ENCODE results near the gene YOD1. TPM values are rescaled to one million over a fixed set of nuclear protein-coding genes. Genes with fewer than 3 reads are reported as not detected.

YOD1 gene
- total and polyA plus RNA-seq, 8 donors: 7.3 to 15.0 (median 13.0) TPM

DNA sequence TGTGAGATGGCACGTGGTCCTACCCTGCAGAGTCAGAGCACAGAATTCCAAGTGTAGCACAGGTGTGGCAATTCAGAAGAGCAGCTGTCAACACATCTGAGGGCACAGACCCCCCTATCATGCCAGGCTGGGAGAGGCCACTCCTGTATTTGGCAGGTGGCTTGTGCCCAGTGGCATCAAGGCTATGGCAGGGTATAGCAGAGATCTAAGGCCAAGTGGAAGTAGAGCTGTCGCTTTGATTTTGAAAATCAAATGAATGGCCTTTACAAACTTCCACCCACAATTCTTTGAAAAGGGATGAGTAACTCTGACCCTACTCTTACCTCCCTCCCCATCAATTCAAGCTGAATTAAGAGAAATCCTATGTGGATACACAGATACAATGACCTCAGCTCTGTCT is 31.8 kb downstream of the YOD1 start:
- ATAC-seq (peak; percentile 2), DNase-seq (no peak)
- H3K4me1 ChIP-seq: peaks cover 5 to 29% of the 10 kb centered on the region in 2 donors
- peaks cover 0 to 13% of the 10 kb centered on the region in 2 donors for H3K36me3 ChIP-seq
- TF ChIP-seq CTCF (IDR thresholded peaks at IDR 0.05): no peak
- H3K27ac ChIP-seq: peak overlapping the region; percentile 4 to 16
- no peaks in the 10 kb centered on the region for H3K9me3 ChIP-seq
- intact Hi-C loops (cut with DNase I): no loop called here
- H3K27me3 ChIP-seq: no peaks in the 10 kb centered on the region
- no peak overlapping the region for H3K4me3 ChIP-seq

GRCh38 chr1:207018707-207019106 is 32.3 kb downstream of the YOD1 start:
- Histone ChIP-seq H3K27me3 (no peaks in the 10 kb centered on the region), H3K27ac (peak overlapping the region in 1 of 2 donors; percentile 16), H3K4me3 (no peak overlapping the region), H3K4me1 (peaks cover under 1 to 25% of the 10 kb centered on the region in 2 donors), H3K9me3 (no peaks in the 10 kb centered on the region), H3K36me3 (peaks cover 0 to 9% of the 10 kb centered on the region in 2 donors)
- TF ChIP-seq CTCF (IDR thresholded peaks at IDR 0.05): no peak
- intact Hi-C loops (cut with DNase I): no loop called here
- no peak for ATAC-seq
- DNase-seq: no peak

DNA sequence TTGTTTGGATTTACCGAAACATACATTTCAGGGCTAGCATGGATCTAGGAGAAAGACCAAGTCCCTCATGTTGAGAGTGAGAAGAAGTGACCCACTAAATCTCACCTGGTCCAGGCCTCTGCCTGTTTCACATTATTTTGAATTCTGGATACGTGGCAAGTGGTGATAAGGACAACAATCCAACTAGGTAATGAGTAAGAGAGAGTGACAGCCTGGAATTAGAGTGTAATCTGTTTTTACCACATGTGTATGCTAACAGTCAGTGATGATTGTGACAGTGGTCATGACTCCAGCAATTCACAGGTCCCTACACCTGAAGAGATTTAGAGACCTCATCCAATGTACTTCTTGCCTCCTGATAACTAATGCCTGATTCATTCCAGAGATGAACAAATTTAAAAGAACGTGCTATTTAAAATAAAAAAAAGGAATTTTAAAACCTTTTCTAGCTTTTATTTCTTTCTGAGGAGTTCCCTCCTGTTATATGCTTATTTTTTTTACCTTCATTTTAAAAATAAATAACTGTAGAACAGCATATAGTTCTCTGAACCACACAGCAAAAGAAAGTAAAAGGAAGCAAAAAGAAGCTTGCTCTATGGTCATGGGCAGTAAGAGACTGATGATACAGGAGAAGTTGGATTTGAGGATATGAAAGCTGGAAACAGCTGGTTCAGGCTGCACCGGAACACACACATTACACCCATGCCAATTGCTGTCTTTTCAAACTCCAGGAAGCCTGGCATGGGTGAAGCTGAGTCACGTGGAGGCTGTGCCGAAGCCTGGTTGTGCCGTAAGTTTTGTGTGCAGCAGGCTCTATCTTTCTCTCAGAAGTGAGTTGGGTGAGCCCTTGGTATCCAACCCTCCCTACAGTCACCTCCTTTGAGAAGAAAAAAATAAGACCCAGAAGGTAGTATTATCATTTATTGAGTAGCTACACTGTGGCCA is 33.1 kb downstream of the YOD1 start:
- intact Hi-C loops (cut with DNase I): no loop called here
- ATAC-seq (peak; percentile 51), DNase-seq (peak in 1 of 4 donors; percentile 63)
- Histone ChIP-seq H3K4me1 (peaks cover 0 to 20% of the 10 kb centered on the region in 2 donors), H3K27me3 (no peaks in the 10 kb centered on the region), H3K9me3 (no peaks in the 10 kb centered on the region), H3K36me3 (peaks cover 0 to 6% of the 10 kb centered on the region in 2 donors), H3K4me3 (no peak overlapping the region), H3K27ac (peak overlapping the region in 1 of 2 donors; percentile 11)
- TF ChIP-seq CTCF (IDR thresholded peaks at IDR 0.05): no peak

GRCh38 chr1:207015791-207016190 is 35.2 kb downstream of the YOD1 start:
- intact Hi-C loops (cut with DNase I): no loop called here
- H3K27me3 ChIP-seq: no peaks in the 10 kb centered on the region
- no peaks in the 10 kb centered on the region for H3K36me3 ChIP-seq
- peaks cover 0 to 6% of the 10 kb centered on the region in 2 donors for H3K4me1 ChIP-seq
- no peak overlapping the region for H3K27ac ChIP-seq
- no peaks in the 10 kb centered on the region for H3K9me3 ChIP-seq
- no peak for TF ChIP-seq CTCF (IDR thresholded peaks at IDR 0.05)
- no peak for ATAC-seq
- H3K4me3 ChIP-seq: no peak overlapping the region
- DNase-seq: no peak

- no peak for TF ChIP-seq CTCF (IDR thresholded peaks at IDR 0.05)
- DNase-seq (no peak), ATAC-seq (no peak)
- Histone ChIP-seq H3K4me3 (no peak overlapping the region), H3K36me3 (no peaks in the 10 kb centered on the region), H3K27ac (no peak overlapping the region), H3K27me3 (no peaks in the 10 kb centered on the region), H3K9me3 (no peaks in the 10 kb centered on the region), H3K4me1 (peaks cover 0 to 4% of the 10 kb centered on the region in 2 donors)
- intact Hi-C loops (cut with DNase I): no loop called here
Observed at GRCh38 chr1:207014728-207015127, 36.3 kb downstream of the YOD1 start.
